H9 (cell line): ENCODE measurements around the gene GABRR3. TPM values are rescaled to one million over a fixed set of nuclear protein-coding genes. Genes with fewer than 3 reads are reported as not detected.
A peak's percentile ranks its signal among the peaks of the same experiment; 100 is the strongest.

Experiments used
- DNase-seq: peaks from one replicate; pipeline ENCODE4 v3.0.0-alpha.2; 2017
- H2AFZ ChIP-seq: one replicate; pipeline ENCODE4 v1.6.1; 2013; ENCODE audit warnings: mild to moderate bottlenecking, low read length, control low read depth, moderate library complexity
- H2AK5ac ChIP-seq: 2 replicates; pipeline ENCODE4 v1.6.1; 2013; ENCODE audit warnings: low read length, control low read depth, mixed read lengths; ENCODE audit not compliant: insufficient read length
- H2BK120ac ChIP-seq: one replicate; pipeline ENCODE4 v1.6.1; 2013; ENCODE audit warnings: low read depth, mild to moderate bottlenecking, low read length, control low read depth, inconsistent platforms; ENCODE audit not compliant: poor library complexity, severe bottlenecking
- H2BK12ac ChIP-seq: 2 replicates; pipeline ENCODE4 v1.6.1; 2013; ENCODE audit warnings: low read length, control low read depth, mixed read lengths, low read depth; ENCODE audit not compliant: insufficient read length
- H2BK15ac ChIP-seq: 2 replicates; pipeline ENCODE4 v1.6.1; 2013; ENCODE audit warnings: low read depth, low read length, control low read depth
- H2BK20ac ChIP-seq: one replicate; pipeline ENCODE4 v1.6.1; 2013; ENCODE audit warnings: low read depth, mild to moderate bottlenecking, low read length, control low read depth, inconsistent platforms; ENCODE audit not compliant: poor library complexity, severe bottlenecking
- H2BK5ac ChIP-seq: 2 replicates; pipeline ENCODE4 v1.6.1; 2013; ENCODE audit warnings: low read length, control low read depth, mixed read lengths; ENCODE audit not compliant: insufficient read length
- H3K14ac ChIP-seq: 2 replicates; pipeline ENCODE4 v1.6.1; 2013; ENCODE audit warnings: low read length, control low read depth; ENCODE audit not compliant: insufficient read depth
- H3K18ac ChIP-seq: 2 replicates; pipeline ENCODE4 v1.6.1; 2013; ENCODE audit warnings: low read depth, mild to moderate bottlenecking, mixed read lengths, low read length, control low read depth; ENCODE audit not compliant: insufficient read length
- H3K23ac ChIP-seq: 2 replicates; pipeline ENCODE4 v1.6.1; 2013; ENCODE audit warnings: low read length, control low read depth, mixed read lengths, low read depth; ENCODE audit not compliant: insufficient read length
- H3K23me2 ChIP-seq: 2 replicates; pipeline ENCODE4 v1.6.1; 2013; ENCODE audit warnings: low read depth, mild to moderate bottlenecking, mixed read lengths, low read length, control low read depth; ENCODE audit not compliant: insufficient read length, poor library complexity, severe bottlenecking
- H3K27ac ChIP-seq: 2 replicates; pipeline ENCODE4 v1.5.1; 2013; ENCODE audit warnings: low read length, control low read depth, mixed read lengths, low read depth; ENCODE audit not compliant: insufficient read length
- H3K27me3 ChIP-seq: 2 replicates; pipeline ENCODE4 v1.6.1; 2013; ENCODE audit warnings: low read length, control low read depth, inconsistent platforms; ENCODE audit not compliant: insufficient read depth
- H3K4ac ChIP-seq: 2 replicates; pipeline ENCODE4 v1.6.1; 2013; ENCODE audit warnings: low read depth, mild to moderate bottlenecking, control low read depth, inconsistent platforms, low read length, moderate library complexity
- H3K4me1 ChIP-seq: 2 replicates; pipeline ENCODE4 v1.6.1; 2013; ENCODE audit warnings: low read length, control low read depth, inconsistent platforms; ENCODE audit not compliant: insufficient read depth
- H3K4me2 ChIP-seq: 2 replicates; pipeline ENCODE4 v1.6.1; 2013; ENCODE audit warnings: low read length, control low read depth, mixed read lengths; ENCODE audit not compliant: insufficient read length, insufficient read depth
- H3K56ac ChIP-seq: 2 replicates; pipeline ENCODE4 v1.6.1; 2013; ENCODE audit warnings: low read depth, mild to moderate bottlenecking, mixed read lengths, low read length, control low read depth; ENCODE audit not compliant: insufficient read length
- H3K79me1 ChIP-seq: 2 replicates; pipeline ENCODE4 v1.6.1; 2013; ENCODE audit warnings: low read depth, mild to moderate bottlenecking, moderate library complexity, low read length, control low read depth, inconsistent platforms; ENCODE audit not compliant: insufficient read depth, poor library complexity, severe bottlenecking
- H3K79me2 ChIP-seq: 2 replicates; pipeline ENCODE4 v1.6.1; 2013; ENCODE audit warnings: low read length, control low read depth, inconsistent platforms; ENCODE audit not compliant: insufficient read depth
- H3K9ac ChIP-seq: 2 replicates; pipeline ENCODE4 v1.6.1; 2013; ENCODE audit warnings: low read length, control low read depth, mixed read lengths; ENCODE audit not compliant: insufficient read length; ENCODE audit errors: extremely low read depth
- H3K9me3 ChIP-seq: one replicate; pipeline ENCODE4 v1.6.1; 2013; ENCODE audit warnings: low read depth, low read length, inconsistent platforms; ENCODE audit not compliant: control insufficient read depth
- H3T11ph ChIP-seq: one replicate; pipeline ENCODE4 v1.6.1; 2013; ENCODE audit warnings: mild to moderate bottlenecking, low read length, control low read depth, inconsistent platforms
- H4K20me1 ChIP-seq: one replicate; pipeline ENCODE4 v1.6.1; 2013; ENCODE audit not compliant: control insufficient read depth, insufficient read length, insufficient read depth
- H4K5ac ChIP-seq: 2 replicates; pipeline ENCODE4 v1.6.1; 2013; ENCODE audit warnings: low read depth, mild to moderate bottlenecking, mixed read lengths, low read length, control low read depth; ENCODE audit not compliant: insufficient read length
- H4K8ac ChIP-seq: replicated peaks from 2 replicates; pipeline ENCODE4 v1.6.1; 2013; ENCODE audit warnings: low read length, control low read depth, mixed read lengths, low read depth; ENCODE audit not compliant: insufficient read length
- H4K91ac ChIP-seq: 2 replicates; pipeline ENCODE4 v1.6.1; 2013; ENCODE audit warnings: low read depth, mild to moderate bottlenecking, moderate library complexity, mixed read lengths, low read length, control low read depth; ENCODE audit not compliant: insufficient read length
- H3K27ac Mint-ChIP-seq, 3 experiments: 2 replicates in 2 of 3; 3 replicates in 1 of 3; pipeline ENCODE4 v1.8.0; 2020 to 2021; ENCODE audit warnings: mixed read lengths in 3 of 3, mild to moderate bottlenecking in 1 of 3, moderate library complexity in 1 of 3
- H3K27me3 Mint-ChIP-seq: 2 replicates; pipeline ENCODE4 v1.8.0; 2021; ENCODE audit warnings: low read depth, mild to moderate bottlenecking, moderate library complexity, mixed read lengths
- H3K36me3 Mint-ChIP-seq, 3 experiments: 2 replicates in 2 of 3; 3 replicates in 1 of 3; pipeline ENCODE4 v1.8.0; 2020 to 2021; ENCODE audit warnings: low read depth in 3 of 3, mixed read lengths in 3 of 3; ENCODE audit not compliant: insufficient read depth in 1 of 3
- H3K4me1 Mint-ChIP-seq, 2 experiments: 2 replicates each; pipeline ENCODE4 v1.8.0; 2020; ENCODE audit warnings: mixed read lengths in 2 of 2
- H3K4me3 Mint-ChIP-seq, 2 experiments: 2 replicates in 1 of 2; 3 replicates in 1 of 2; pipeline ENCODE4 v1.8.0; 2020 to 2021; ENCODE audit warnings: mild to moderate bottlenecking in 2 of 2, mixed read lengths in 2 of 2, moderate library complexity in 1 of 2
- H3K9me3 Mint-ChIP-seq, 2 experiments: 2 replicates in 1 of 2; 3 replicates in 1 of 2; pipeline ENCODE4 v1.8.0; 2020; ENCODE audit warnings: mild to moderate bottlenecking in 2 of 2, mixed read lengths in 2 of 2, moderate library complexity in 1 of 2
- CTCF ChIP-seq: fragments of 200-600 bp; sonication (generic); conservative IDR thresholded peaks from 3 replicates; pipeline ENCODE4 v1.8.0; 2021; ENCODE audit warnings: antibody characterized with exemption, mild to moderate bottlenecking
- WGBS: extraction: QIAGEN DNeasy Blood & Tissue Kit; methylation state at CpG from one replicate; pipeline ENCODE4 v1.1.7; 2013; ENCODE audit warnings: missing lambda C conversion rate, low lambda C conversion rate, mixed read lengths; ENCODE audit not compliant: insufficient read length; ENCODE audit errors: extremely low coverage; 5-methylcytosine and 5-hydroxymethylcytosine counted together
- total RNA-seq: library from RNA; stranded (reverse); gene quantifications from 2 replicates; pipeline ENCODE4 v1.2.1, GENCODE V29; 2021

The GABRR3 gene
- total RNA-seq, 1 experiment from 2014 or later: not detected

DNA sequence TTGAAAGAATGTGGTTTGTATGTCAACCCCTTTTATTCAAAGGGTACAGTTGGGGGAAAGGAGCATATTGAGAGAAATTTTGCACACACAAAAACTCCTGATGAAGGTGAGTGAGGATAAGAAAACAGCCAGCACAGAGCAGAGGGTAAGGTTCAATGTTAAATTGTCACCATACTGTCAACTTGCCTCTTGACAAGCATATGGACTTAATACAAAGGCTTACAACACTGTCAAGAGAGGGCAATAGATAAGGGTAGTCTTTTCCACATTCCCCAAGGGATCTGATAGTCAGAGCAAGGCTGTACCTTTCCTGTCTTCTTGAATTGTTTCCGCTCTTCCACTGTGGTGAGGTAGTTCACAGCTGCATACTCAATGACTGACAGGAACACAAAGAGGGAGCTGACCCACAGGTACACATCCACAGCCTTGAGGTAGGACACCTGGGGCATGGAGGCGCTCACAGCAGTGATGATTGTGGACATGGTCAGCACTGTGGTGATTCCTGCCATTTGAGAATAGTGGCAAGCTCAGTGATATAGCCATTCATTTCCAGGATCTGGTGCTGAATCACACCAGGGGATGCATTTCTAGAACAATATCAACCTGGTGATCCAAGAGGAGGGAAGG, 42.5 kb downstream of the GABRR3 start:
- H3K4me1 ChIP-seq: peaks cover 4% of the 10 kb centered on the region; the same call in 1 of the 2 replicates

More for the DNA sequence above, 42.5 kb downstream of the GABRR3 start:
- Histone ChIP-seq H3K4me2 (no peak overlapping the region), H3K27ac (no peak overlapping the region), H2BK20ac (no peak overlapping the region), H2AK5ac (no peak overlapping the region), H4K91ac (no peak overlapping the region), H2BK15ac (no peak overlapping the region), H3K79me1 (no peaks in the 10 kb centered on the region), H3K9ac (no peak overlapping the region), H4K5ac (no peak overlapping the region), H2AFZ (no peak overlapping the region), H3T11ph (no peak overlapping the region), H3K79me2 (no peaks in the 10 kb centered on the region), H2BK12ac (no peak overlapping the region), H3K18ac (no peak overlapping the region), H4K20me1 (no peaks in the 10 kb centered on the region), H3K14ac (no peak overlapping the region), H3K9me3 (no peaks in the 10 kb centered on the region), H3K23me2 (peaks cover 5% of the 10 kb centered on the region), H2BK5ac (no peak overlapping the region), H3K56ac (no peak overlapping the region), H4K8ac (no peak overlapping the region), H3K27me3 (no peaks in the 10 kb centered on the region), H2BK120ac (no peak overlapping the region), H3K4ac (no peak overlapping the region), H3K23ac (no peak overlapping the region)
- Mint-ChIP-seq H3K27ac (peak overlapping the region in 1 of 3 experiments; percentile 31; a peak in 3 of 7 replicates), H3K36me3 (peaks cover 0 to 8% (median 1%) of the 10 kb centered on the region in 3 experiments; a peak in 3 of 7 replicates), H3K4me1 (peaks cover 22 to 25% of the 10 kb centered on the region in 2 experiments), H3K27me3 (no peaks in the 10 kb centered on the region), H3K9me3 (peaks cover 0 to 7% of the 10 kb centered on the region in 2 experiments; a peak in 3 of 5 replicates), H3K4me3 (no peak overlapping the region)
- no peak for DNase-seq
- no CpG with 5 or more reads among the region's 2 CpGs for WGBS
- TF ChIP-seq CTCF: no peak
